GM12875 (cell line): ENCODE results near the gene HDAC6.
"Not testable (repeated sequence)": the region's sequence is repeated elsewhere in the genome, so short reads cannot be mapped to it uniquely, and the experiment has no call there.

Experiments used
- H3K4me3 ChIP-seq: one replicate; pipeline ENCODE4 v1.5.1; 2011; ENCODE audit warnings: low read depth, low read length, control low read depth
- TF ChIP-seq, protein P1 (sequence below): IDR thresholded peaks from 2 replicates; pipeline ENCODE4 v1.5.1; 2011; ENCODE audit warnings: low read depth, mild to moderate bottlenecking, control low read depth, inconsistent platforms, low read length, moderate library complexity, borderline replicate concordance; ENCODE audit not compliant: insufficient read depth

The HDAC6 gene

DNA sequence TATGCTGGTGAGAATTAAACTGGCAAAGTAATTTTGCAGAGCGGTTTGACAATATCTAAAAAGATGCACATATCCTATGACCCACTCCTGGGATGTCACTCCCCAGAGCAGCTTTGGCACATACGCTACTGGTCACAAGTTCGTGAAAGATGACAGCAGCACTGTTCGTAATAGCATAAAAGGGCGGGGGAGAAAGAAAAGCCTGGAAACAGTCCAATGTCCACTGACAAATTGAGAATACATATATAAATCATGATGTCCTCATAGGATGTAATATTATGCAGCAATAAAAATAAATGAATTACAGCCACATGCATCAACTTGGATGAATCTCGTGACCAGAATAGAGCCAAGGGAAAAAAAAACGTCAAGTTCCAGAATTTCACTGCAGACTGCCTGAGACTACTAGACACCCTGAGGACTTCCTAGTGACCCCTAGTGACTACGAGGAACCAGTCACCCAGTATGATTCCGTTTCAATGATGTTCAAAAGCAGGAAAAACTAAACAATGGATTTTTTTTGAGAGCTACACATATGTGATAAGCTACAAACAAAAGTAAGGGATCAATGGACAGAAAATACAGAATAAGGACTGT, 31.8 kb downstream of the HDAC6 start:
- TF ChIP-seq, protein P1, sequence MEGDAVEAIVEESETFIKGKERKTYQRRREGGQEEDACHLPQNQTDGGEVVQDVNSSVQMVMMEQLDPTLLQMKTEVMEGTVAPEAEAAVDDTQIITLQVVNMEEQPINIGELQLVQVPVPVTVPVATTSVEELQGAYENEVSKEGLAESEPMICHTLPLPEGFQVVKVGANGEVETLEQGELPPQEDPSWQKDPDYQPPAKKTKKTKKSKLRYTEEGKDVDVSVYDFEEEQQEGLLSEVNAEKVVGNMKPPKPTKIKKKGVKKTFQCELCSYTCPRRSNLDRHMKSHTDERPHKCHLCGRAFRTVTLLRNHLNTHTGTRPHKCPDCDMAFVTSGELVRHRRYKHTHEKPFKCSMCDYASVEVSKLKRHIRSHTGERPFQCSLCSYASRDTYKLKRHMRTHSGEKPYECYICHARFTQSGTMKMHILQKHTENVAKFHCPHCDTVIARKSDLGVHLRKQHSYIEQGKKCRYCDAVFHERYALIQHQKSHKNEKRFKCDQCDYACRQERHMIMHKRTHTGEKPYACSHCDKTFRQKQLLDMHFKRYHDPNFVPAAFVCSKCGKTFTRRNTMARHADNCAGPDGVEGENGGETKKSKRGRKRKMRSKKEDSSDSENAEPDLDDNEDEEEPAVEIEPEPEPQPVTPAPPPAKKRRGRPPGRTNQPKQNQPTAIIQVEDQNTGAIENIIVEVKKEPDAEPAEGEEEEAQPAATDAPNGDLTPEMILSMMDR = no peak
- H3K4me3 ChIP-seq = no peak overlapping the region

DNA sequence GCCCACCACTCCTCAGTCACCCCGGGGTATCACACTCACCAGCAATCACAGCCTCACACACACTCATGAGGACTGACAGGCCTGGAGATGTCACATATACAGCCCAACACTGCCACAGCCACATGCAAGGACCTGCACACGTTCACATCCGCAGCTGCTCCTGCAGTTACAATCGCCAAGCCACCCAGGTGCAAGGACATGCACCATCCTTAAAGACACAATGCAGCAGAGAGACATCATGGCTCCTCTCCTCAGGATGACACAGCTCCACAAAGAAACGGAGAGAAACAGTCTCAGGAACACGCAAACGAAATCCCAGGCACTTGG, 32.5 kb downstream of the HDAC6 start:
- TF ChIP-seq, protein P1 = no peak
- H3K4me3 ChIP-seq = no peak overlapping the region

DNA sequence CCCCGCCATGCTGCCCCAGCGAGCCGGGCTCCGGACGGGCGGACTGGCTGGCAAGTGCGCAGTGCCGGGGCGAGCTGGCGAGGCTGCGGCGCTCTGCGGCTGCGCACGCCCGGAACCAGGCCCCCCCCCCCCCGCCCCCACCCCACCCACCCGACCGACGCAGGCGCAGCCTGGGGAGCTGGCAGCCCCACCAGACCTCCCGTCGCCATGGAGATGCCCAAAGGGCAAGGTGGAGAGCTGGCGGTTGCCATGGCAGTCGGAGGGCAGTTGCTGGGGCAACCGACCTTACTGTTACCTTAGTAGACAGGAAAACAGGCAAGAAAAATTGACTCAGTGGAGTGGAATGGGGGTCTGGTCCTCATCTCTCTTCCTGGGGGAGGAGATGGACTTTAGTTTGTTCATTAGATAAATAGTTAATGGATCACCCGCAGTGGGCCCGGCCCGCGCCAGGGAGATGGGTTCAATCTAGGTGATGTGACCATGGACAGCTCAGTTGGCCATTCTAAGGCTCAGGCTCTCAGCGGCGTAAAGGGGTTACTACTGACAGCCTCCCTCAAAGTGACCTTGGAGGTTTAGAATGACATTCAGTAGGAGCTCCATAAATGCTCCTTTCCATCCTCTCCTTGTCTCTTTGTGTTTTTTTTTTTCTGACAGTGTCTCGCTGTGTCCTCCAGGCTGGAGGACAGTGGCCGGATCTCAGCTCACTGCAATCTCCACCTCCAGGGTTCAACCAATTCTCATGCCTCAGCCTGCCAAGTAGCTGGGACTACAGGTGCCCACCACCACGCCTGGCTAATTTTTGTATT, 33.9 kb downstream of the HDAC6 start, which contains the start of gene PCSK1N:
TSS of gene PCSK1N (minus strand) at position 87 of the 806 bp plus-strand sequence. CDS start at position 9, 78 bp downstream.
- no peak within 1 kb of the TSS for H3K4me3 ChIP-seq
- TF ChIP-seq, protein P1 = no peak

DNA sequence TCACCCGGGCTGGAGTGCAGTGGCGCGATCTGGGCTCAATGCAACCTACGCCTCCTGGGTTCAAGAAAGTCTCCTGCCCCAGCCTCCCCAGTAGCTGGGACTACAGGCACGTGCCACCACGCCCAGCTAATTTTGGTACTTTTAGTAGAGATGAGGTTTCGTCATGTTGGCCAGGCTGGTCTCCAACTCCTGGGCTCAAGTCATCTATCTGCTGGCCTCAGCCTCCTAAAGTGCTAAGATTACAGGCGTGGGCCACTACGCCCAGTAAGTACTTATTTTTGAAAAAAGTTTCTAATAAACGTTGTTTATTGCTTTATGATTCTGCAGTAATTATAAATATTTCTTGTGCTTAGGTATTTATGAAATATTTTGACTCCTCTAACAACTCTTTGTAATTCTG, 37.8 kb downstream of the HDAC6 start:
- TF ChIP-seq, protein P1 = no peak
- no peak overlapping the region for H3K4me3 ChIP-seq

DNA sequence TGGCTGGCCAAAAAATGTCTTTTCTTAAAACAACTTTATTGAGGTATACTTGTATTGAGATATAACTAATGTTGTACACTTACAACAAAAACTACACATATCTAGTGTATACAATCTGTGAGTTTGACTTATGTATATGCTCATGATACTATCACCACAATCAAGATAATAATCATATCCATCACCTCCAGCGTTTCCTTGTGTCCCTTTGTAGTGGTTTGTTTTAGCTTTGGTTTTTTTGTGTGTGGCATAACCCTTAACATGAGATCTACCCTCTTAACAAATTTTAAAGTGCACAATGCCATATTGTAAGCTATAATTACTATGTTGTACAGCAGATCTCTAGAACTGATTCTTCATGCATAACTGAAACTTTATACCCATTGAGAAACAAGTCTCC, 47.0 kb downstream of the HDAC6 start:
- TF ChIP-seq, protein P1 = no peak
- no peak overlapping the region for H3K4me3 ChIP-seq

DNA sequence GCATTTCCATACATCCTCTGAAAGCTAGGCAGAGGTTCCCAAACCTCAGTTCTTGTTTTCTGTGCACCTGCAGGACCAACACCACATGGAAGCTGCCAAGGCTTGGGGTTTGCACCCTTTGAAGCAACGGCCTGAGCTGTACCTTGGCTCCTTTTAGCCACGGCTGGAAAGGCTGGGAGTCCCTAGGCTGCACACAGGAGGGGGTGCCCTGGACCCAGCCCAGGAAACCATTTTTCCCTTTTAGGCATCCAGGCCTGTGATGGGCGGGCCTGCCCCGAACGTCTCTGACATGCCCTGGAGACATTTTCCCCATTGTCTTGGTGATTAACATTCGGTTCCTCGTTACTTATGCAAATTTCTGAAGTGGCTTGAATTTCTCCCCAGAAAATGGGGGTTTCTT, 51.0 kb downstream of the HDAC6 start:
- H3K4me3 ChIP-seq = no peak overlapping the region
- TF ChIP-seq, protein P1 = no peak

DNA sequence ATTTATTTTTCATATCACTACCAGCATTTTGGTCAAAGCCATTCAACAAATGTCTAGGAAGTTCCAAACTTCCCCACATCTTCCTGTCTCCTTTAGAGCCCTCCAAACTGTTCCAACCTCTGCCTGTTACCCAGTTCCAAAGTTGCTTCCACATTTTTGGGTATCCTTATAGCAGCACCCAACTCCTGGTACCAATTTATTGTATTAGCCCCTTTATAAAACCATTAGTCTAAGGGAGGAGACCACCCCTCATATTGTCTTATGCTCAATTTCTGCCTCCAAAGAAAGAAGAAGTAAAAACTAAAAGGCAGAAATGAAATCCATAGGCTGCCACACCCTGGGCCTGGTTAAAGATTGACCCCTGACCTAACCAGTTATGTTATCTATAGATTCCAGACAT, 51.6 kb downstream of the HDAC6 start:
- H3K4me3 ChIP-seq = not testable (repeated sequence)

DNA sequence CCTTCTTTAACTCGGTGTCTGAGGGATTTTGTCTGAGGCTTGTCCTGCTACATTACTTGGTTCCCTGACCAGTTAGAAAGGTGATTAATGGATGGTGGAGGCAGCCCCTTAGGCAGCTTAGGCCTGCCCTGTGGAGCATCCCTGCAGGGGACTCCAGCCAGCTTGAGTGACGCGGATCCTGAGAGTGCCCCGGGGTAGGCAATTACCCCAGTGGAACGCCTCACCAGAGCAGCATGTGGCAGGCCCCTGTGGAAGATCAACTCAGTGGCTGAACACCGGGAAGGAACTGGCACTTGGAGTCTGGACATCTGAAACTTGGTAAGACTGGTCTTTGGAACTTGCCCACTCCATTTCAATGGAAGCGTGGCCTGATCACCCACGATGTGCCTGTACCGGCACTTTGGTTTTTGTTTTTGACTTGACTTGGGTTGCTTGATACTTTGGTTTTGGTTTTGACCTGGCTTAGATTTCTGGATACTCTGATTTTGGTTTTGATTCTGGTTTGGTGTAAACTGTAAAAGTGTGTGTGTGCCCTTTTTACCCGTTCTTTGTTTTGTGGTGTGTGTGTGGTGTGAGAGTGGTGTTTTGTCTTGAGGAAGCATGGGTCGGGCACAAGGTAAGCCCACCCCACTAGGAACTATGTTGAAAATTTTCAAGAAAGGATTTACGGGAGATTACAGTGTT, 52.4 kb downstream of the HDAC6 start:
- not testable (repeated sequence) for H3K4me3 ChIP-seq
